ENCODE data around the gene INPP5E.
A peak's percentile ranks its signal among the peaks of the same experiment; 100 is the strongest.
"Not testable (repeated sequence)": the region's sequence is repeated elsewhere in the genome, so short reads cannot be mapped to it uniquely, and the experiment has no call there.

The INPP5E gene

DNA sequence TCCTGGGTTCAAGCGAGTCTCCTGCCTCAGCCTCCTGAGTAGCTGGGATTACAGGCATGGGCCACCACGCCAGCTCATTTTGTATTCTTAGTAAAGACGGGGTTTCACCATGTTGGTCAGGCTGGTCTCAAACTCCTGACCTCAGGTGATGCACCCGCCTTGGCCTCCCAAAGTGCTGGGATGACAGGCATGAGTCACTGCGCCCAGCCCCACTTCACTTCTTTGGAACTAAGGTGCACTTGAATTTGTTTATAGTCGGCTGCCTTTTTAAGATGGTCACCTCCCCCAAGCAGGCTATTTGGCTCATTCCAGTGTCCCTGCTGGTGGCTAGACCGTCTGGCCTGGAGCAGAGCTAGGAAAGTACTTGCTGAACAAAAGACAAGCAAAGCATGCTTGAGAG is 14.3 kb downstream of the INPP5E start:
- DNase-seq = not testable (repeated sequence)

DNA sequence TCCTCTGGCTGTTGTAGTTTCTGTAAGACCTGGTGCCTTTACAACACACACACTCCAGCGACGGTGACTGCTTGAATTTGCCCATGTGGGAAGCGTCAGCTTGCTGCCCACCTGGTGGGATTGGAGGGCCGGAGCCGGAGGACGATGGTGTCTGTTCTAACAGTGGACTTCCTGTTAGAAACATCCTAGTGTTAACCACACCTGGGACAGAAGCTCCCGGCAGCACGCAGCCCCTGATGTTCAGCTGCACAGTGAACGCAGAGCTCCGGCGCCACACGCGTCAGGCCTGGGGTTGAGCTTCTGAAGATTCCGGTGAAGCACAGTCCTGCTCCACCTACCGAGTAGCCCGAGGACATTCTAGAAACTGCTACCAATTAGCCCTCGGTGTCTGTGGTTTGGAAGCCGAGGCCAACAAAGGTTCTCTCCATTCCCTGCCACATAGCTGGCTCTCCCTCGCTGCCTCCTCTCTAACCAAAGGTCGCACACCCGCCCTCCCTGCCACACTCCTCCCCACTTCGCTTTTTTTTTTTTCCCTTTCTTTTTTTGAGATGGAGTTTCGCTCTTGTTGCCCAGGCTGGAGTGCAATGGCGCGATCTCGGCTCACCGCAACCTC is 14.8 kb downstream of the INPP5E start:
- no peak for DNase-seq

DNA sequence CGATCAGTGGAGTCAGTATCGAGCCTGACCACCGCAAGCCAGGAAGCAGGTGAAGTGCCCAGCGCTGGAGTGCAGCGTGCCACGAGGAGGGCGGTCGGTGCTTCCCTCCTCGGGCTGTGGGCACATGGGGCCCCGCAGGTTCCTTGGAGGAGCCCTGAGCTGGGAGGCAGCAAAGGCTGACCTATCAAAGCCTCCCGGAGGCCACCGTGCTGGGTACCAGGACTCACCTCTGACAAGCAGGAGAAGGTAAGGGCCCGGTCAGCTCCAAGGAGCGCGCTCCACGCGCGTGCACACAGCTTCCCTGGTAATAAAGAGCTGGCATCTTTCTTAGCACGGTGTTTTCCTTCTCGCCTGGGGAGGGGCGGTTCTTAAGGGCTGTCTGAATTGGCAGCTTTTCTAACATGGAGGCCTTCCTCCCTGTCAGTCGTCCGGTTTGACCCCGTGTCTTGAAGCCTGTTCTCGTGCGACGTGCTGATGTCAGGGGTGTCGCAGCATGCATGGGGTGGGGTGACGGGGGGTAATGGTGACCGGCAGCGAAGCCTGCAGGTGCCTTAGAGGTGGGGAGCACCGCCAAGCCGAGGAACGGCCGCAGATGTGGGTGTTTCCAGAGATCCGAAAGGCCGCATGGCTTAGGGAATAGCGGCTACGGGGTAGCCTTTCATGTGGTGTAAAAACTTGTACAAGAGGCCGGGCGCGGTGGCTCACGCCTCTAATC is 16.1 kb downstream of the INPP5E start:
- DNase-seq = no peak

DNA sequence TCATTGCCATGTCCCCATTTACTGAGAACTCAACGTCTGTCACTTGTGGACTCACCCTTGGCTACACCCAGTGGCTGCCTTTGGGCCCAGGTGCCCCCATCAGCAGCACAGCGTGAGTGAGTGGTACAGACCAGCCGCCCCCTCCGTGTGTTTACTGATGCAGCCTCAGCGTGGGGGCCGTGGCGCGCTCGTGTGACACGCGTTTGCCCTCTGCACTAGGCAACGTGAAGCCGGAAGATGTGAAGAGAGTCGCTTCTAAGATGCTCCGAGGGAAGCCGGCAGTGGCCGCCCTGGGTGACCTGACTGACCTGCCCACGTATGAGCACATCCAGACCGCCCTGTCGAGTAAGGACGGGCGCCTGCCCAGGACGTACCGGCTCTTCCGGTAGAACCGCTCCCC is 16.8 kb downstream of the INPP5E start:
- no peak for DNase-seq

DNA sequence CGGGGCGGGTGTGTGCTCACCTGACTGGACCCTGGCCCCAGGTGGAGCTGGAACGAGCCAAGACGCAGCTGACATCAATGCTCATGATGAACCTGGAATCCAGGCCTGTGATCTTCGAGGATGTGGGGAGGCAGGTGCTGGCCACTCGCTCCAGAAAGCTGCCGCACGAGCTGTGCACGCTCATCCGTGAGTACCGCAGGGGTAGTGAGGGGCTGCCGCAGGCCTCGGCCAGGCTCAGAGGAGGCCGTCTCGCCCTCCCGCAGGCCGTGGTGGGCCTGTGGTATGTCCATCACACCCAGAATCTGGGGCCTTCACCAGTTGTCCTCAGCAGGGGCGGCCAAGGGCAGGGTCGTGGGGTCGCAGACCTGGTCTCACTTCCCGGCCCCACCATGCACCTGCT is 17.9 kb downstream of the INPP5E start:
- DNase-seq = no peak

DNA sequence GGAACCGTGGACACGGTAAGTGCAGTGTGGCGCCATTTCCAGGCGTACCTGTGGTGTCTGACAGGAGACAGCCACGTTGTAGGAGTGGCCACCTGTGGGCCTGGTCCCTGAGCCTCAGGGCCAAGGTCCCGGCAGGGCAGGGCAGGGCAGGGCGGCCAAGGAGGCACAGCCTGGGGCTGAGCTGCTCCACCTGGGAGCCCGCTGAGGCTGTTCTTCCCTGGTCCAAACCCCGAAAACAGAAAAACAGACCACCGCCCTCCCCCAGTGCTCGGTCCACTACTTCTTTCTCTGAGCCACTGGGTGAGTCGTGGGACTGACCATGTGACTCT is 20.6 kb downstream of the INPP5E start:
- DNase-seq = no peak

DNA sequence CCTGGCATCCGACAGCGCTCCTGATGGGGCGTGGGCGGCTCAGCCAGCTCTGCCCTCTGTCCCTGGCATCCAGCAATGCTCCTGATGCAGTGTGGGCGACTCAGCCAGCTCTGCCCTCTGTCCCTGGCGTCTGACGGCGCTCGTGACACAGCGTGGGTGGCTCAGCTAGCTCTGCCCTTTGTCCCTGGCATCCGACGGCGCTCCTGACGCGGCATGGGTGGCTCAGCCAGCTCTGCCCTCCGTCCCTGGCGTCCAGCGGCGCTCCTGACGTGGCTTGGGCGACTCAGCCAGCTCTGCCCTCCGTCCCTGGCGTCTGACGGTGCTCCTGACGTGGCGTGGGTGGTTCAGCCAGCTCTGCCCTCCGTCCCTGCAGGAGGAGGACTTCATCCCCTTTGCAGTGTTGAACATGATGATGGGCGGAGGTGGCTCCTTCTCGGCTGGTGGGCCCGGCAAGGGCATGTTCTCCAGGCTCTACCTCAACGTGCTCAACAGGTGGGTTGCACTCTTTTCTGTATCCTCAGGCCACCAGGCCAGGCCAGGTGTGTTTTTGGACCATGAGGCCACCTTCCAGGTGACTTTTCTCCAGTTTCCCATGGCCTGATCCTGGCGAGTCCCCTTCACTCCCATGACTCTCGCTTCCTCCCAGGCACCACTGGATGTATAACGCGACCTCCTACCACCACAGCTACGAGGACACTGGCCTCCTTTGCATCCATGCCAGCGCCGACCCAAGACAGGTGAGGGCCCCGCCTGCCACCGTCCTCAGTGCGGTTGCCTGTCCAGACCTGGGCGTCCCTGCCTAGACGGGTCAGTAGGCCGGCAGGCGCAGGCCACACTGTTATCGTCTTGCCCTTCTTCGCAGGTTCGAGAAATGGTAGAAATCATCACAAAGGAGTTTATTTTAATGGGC is 21.2 kb downstream of the INPP5E start:
- no peak for DNase-seq

DNA sequence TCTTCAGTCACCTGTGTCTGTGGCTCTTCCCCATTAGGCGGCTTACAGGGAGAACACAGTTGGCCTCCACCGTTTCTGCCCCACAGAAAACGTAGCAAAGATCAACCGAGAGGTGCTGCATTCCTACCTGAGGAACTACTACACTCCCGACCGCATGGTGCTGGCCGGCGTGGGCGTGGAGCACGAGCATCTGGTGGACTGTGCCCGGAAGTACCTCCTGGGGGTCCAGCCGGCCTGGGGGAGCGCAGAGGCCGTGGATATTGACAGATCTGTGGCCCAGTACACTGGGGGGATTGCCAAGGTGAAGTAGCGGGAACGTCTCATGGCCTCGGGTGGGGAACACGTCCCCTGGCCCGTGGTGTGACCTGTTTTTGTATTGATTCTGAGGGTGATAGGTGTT is 22.7 kb downstream of the INPP5E start:
- no peak for DNase-seq

DNA sequence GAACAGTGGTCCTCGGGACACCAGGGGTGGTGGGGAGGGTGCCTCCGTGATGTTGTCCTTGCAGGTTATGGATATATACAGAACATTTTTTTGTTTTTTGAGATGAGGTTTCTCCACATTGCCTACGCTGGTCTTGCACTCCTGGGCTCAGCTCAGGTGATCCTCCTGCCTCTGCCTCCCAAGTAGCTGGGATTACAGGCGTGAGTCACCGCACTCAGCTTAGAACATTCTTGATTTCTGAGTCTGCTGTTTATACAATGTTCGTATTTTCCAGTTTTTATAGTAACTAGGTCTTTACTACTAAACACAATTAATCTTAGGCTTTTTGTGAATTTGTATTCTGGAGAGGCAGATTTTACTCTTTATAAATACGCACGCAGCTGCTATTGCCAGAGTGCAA is 23.2 kb downstream of the INPP5E start:
- DNase-seq = no peak

DNA sequence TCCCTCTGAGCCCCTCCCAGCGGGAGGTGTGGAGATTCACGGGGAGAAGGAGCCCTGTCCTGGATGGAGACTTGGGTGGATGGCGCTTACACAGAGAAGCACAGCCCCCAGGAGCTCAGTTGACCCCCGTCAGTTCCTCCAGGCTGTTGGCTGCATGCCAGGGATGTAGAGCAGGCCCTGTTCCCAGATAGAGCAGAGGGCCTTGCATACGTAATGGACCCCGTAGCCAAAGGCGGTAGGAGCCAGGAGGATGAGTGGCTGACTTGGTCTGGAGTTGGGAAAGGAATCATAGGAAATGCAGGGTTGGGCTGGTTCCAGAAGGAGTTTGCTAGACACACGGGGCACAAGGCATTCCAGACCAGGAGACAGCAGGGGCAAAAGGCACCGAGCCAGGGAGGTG is 26.7 kb downstream of the INPP5E start:
- DNase-seq = no peak

DNA sequence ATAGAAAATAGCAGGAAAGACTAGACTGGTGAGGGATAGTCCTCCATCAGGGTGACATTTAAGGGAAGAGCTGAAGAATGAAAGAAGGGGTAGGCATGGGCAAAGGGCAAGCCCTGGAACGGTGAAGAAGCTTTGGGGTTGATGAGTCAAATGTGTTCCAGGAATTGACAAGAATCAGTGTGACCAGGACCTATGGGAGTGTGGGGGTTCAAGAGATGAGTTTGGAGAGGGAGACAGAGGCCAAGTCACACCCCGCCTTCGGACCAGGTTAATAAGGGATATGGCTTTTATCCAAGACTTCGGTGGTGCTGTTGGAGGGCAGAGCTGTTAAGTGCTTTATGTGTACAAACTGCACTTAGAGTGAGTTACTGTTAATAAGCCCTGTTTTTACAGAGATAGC is 28.3 kb downstream of the INPP5E start:
- no peak for DNase-seq

DNA sequence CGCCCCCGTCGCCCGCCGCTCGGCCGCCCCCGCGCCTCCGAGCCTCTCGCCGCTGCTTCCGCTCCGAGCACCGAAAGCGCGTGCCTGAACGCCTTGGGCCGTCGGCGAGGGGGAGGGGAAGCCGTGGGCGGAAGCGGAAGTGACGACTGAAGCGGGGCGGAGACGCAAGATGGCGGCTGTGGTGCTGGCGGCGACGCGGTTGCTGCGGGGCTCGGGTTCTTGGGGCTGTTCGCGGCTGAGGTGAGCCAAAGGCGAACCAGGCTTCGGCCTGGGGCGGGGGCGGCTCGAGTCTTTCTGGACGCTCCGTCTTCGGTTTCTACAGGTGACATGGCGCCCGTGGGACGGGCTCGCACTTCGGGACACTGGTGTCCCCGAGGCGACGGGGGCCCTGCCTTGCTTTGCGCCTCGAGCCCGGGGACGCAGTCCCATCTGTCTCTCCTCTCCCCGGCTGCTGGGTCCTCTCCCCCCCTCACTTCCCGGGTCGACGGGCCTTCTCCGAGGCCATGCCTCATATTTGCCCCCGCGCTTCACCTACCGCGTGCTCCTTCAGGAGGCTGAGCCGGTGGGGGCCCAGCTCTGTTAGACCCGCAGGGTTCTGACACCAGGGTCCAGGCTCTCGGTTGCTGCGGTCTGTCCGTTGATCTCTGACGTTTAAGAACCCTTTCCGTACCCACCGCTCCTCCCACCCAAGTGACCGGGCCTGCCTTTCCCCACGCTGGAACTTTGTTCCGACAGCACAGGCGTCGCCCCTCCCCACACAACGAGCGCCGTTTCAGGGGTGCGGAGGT is 29.0 kb downstream of the INPP5E start, which contains the start of the genes ENTR1 and PMPCA:
Gene ENTR1 (minus strand): TSS at position 115 of the 788 bp plus-strand sequence. CDS start 217 bp downstream, outside the sequence.
Gene PMPCA (plus strand): TSS at position 159 of the 788 bp plus-strand sequence. CDS start 11 bp downstream, at position 170.
- DNase-seq = peak; percentile 8

DNA sequence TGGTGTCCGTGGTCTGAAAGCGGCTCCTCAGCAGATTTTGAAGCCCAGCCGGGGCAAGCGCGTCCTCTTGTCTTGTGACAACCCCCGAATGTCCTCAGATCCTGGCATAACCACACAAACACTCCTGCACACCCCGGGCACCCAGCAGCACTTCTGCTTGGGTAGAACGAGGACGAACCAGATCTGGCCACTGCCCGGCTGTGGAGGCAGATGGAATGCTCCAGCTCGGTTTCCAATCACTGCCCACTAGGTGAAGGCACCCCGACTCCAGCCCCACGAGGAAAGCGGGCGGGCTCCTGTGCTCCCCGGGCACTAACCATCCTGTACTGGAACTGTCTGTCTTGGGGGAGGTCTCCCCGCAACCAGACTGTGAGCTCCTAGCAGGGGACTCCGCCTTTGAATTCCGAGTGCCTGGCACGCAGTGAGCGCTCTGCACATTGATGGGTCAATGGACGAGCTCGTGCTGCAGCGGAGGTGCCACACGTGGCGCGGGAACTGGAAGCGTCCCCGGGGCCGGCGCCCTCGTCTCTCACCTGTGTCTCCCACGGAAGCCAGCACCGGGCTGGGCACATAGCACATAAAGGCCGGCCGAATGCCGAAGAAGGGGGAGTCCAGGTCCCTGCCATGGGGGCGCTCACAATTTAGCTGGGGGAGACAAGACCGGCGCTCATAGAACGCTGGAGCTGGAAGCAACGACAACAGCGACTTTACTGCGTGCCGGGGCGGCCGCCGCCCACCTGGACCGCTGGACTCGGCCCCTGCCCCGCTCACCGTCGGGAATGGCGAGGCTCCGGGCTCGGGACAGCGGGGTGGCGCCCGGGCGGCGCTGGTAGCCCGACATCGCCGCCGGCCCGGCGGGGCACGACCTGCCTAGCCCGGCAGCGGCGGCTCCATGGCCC is 29.8 kb downstream of the INPP5E start:
- no peak for DNase-seq

DNA sequence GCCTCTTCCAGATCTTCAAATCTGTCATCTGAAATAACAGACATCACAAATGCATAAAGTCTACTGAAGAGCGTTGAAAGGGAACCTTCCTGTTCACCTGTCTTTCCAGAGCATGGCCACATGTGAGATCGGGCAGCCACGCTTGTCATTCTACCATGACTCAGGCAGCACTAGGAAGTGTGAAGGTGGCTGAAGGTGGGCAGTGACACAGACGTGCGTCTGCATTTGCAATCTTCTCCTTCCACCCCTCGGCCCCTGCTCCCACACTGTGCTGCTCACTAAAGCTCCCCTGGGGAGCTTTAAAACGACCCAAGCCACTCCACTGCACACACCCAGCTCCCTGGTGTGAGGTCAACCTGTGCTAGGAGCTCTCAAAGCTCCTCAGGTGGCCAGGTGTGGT is 31.7 kb downstream of the INPP5E start:
- no peak for DNase-seq

DNA sequence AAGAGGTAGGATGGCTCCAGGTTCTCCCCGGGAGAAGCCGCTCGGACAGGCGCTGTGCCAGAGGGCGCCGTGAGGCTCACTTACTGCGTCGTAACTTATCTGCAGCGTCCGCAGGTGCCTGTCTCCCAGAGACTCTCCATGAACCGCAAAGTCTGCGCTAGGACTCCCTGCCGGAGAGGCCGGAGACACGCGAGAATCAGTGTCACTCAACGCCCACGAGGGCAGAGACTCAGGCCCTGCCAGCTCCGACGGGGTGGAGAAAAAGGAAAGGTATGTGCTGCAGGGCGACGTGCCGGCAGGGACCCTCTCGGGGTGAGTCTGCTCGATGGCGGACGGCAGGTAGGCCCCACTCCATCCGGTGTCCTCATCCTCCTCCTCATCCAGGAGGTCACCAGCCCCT is 32.6 kb downstream of the INPP5E start:
- DNase-seq = not testable (repeated sequence)

DNA sequence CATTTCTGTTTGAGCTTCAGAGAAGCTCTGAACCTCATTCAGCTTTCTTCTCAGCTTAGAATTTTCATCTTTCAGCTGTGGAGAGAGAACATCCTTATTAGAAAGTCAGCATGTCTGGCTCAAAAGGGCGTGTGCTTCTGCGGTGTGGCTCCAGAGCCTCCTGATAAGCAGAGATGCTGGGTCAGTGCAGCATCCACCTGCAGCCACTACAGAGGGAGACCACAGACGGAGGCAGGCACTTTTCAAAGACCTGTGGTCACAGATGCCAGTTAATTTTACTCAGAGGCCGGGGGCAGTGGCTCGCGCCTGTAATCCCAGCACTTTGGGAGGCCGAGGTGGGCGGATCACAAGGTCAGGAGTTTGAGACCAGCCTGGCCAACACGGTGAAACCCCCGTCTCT is 33.7 kb downstream of the INPP5E start:
- DNase-seq = not testable (repeated sequence)

DNA sequence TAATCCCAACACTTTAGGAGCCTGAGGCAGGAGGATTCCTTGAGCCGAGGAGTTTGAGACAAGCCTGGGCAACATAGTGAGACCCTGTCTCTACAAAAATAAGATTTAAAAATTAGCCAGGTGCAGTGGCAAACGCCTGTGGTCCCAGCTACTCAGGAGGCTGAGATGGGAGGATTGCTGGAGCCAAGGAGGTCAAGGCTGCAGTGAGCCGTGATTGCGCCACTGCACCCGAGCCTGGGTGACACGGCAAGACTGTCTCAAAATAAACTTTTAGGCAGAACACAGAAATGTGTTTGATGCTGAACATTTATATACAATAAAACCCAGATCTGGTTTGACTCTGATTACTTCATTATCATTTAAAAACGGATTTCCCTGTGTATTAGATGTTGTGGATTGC is 34.2 kb downstream of the INPP5E start:
- DNase-seq = no peak

DNA sequence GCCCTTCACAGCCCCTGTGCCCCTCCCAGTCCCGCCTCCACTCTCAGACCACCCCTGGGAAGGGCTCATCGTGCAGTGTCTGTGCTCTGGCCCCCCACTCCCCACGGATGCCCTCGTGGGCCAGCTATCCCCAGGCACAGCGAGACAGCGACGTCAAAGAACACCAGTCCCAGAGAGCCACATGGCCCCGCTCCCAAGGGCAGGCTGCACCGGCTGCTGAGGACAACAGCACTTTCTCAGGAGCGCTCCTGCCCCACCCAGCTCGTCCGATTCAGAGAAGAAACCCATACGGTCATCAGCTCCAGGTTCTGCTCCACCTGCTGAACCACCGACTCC is 34.9 kb downstream of the INPP5E start:
- DNase-seq = no peak

DNA sequence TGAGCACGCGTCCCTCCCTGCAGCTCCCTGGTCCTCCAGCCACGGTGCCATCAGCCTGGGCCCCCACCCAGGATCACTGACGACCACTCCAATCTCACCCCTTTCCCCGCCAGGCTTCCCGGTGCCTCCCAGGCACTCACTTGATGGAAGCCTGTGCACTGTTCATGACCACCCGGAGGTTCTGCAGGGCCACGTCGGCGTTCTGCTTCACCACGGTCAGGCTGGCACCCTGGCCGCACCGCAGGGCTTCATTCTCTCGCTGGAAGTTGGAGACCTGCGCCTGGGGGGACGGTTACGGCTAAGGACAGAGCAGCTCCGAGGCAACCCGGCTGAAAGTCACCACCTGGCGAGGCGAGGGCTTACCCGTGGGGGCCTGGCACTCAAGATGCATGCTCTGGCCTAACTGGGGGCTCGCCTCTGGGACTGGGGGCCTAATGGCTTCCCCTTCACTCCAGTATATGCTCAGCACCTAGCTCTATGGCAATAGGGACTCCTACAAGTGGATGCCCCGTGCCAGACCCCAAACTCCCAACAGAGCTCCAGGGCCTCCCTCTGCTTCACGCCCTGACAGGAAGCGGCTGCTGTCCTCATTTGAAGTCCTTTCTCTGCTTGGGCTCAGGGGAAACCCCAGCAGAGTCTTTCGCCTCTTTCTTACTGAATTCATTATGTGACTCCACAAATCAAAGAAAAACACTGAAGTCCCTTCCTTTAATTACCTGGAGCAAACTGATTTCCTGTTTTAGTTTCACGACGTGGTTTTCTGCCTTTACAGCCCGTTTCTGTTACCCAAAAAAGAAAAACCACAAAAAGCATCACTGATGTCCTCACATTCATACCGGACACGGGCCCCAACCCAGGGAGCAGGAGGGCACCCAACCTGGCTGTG is 35.5 kb downstream of the INPP5E start:
- DNase-seq = no peak

DNA sequence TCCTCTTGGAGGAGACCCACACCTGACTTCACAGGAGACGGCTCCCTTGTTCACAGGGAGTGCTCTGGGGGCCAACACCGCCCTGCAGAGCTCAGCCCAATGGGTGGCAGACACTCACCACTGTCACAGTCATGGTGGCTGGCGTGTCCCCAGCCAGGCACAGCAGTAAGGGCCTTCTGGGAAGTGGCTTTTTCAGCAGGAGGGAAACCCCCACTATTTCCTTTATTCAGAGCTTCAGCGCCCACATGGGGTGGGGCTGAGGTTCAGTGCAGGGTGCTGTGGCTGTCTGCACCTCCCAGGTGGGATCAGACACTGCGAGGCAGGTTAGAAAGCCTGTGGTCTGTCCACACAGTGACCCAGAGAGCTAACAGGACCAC is 36.1 kb downstream of the INPP5E start:
- no peak for DNase-seq

DNA sequence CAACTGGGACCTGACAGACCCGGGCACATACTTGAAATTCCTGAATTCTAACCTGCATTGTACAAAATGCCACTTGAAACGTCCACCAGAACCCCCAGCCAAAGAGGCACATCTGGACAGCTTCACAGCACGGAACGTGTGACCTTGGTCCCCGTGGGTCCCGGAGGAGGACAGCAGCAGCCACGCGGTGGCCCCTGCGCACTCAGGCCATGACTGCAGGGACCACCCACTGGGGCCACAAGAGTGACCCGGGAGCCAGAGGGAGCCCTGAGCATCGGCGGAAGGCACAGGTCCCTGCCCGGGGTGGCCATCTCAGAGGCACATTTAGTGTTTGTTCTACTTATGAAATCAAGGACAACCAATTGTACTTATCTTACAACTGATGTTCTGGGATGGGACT is 37.6 kb downstream of the INPP5E start:
- no peak for DNase-seq
